K562 (cell line): Measurements from ENCODE around the gene KIZ.

Experiments used
- CTCF ChIP-seq, 3 experiments: IDR thresholded peaks in 2 of 3; conservative IDR thresholded peaks in 1 of 3; 2 replicates each; pipeline ENCODE4 v1.5.1; 2011 to 2012; ENCODE audit warnings: low read length in 3 of 3, mild to moderate bottlenecking in 3 of 3, control low read depth in 2 of 3, improper control_type of control experiment in 1 of 3, inconsistent platforms in 1 of 3, low read depth in 1 of 3, mixed read lengths in 1 of 3, moderate library complexity in 1 of 3; ENCODE audit not compliant: insufficient read depth in 2 of 3
- MCM2 ChIP-seq: fragments of 450-650 bp; IDR thresholded peaks from 2 replicates; pipeline ENCODE4 v1.6.1; 2017; ENCODE audit warnings: low read depth, mild to moderate bottlenecking
- NCOR1 ChIP-seq: fragments of 450-650 bp; IDR thresholded peaks from 2 replicates; pipeline ENCODE4 v1.6.1; 2016; ENCODE audit warnings: mild to moderate bottlenecking, moderate library complexity
- SMARCE1 ChIP-seq: fragments of 450-650 bp; IDR thresholded peaks from 2 replicates; pipeline ENCODE4 v1.7.1; 2016; ENCODE audit warnings: mild to moderate bottlenecking
- TAF9B ChIP-seq: fragments of 450-650 bp; IDR thresholded peaks from 2 replicates; pipeline ENCODE4 v1.6.1; 2018; ENCODE audit warnings: mild to moderate bottlenecking; ENCODE audit not compliant: partially characterized antibody
- ZNF24 ChIP-seq: fragments of 450-650 bp; IDR thresholded peaks from 2 replicates; pipeline ENCODE4 v1.6.1; 2016
- ZNF354B ChIP-seq: fragments of 250-450 bp; sonication (Bioruptor Pico); IDR thresholded peaks from 2 replicates; pipeline ENCODE4 v1.4.0; 2020

GRCh38 chr20:21180248-21180647 lies 54.4 kb downstream of the KIZ start:
- TF ChIP-seq ZNF354B (CRISPR knock-in tag) (no peak), CTCF (IDR thresholded peaks at IDR 0.05 in 2 of 3, conservative IDR thresholded peaks at IDR 0.05 in 1 of 3; ENCODE audit: insufficient read depth in 2 of 3, low read depth in 1 of 3, low read length in 3 of 3) (no peak), TAF9B (no peak), MCM2 (no peak), ZNF24 (no peak), NCOR1 (no peak), SMARCE1 (no peak)
